Tibial nerve (tissue), 4 donors: ENCODE measurements around the gene EFNA3.

Experiments
- EP300 ChIP-seq, 2 donors: sonication (generic); formaldehyde crosslinking; IDR thresholded peaks; one replicate each; pipeline ENCODE4 v1.6.1; 2017; ENCODE audit warnings: antibody characterized with exemption in 2 of 2, mild to moderate bottlenecking in 1 of 2
- POLR2A ChIP-seq, 2 donors: fragments of 450-650 bp; IDR thresholded peaks; one replicate each; pipeline ENCODE4 v1.6.1; 2017; ENCODE audit warnings: antibody characterized with exemption in 2 of 2, mild to moderate bottlenecking in 2 of 2, moderate library complexity in 2 of 2
- TF ChIP-seq, protein P1 (sequence below), 5 experiments: fragments of 200-600 bp in 3 of 5; fragments of 450-650 bp in 2 of 5; sonication (generic) in 3 of 5; IDR thresholded peaks; one replicate each; pipeline ENCODE4 v1.5.1; 2016 to 2019; ENCODE audit warnings: antibody characterized with exemption in 5 of 5, mild to moderate bottlenecking in 3 of 5, moderate library complexity in 2 of 5

DNA sequence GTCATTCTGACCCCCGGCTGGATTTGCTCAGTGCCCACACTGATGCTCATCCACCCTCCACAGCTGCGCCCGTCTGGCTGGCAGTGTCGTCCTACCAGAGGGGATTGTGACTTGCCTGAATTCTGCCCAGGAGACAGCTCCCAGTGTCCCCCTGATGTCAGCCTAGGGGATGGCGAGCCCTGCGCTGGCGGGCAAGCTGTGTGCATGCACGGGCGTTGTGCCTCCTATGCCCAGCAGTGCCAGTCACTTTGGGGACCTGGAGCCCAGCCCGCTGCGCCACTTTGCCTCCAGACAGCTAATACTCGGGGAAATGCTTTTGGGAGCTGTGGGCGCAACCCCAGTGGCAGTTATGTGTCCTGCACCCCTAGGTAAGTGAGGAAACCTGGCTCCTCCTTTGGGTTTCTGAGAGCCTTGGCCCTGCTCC is 20.8 kb upstream of the EFNA3 start:
- TF ChIP-seq, protein P1, sequence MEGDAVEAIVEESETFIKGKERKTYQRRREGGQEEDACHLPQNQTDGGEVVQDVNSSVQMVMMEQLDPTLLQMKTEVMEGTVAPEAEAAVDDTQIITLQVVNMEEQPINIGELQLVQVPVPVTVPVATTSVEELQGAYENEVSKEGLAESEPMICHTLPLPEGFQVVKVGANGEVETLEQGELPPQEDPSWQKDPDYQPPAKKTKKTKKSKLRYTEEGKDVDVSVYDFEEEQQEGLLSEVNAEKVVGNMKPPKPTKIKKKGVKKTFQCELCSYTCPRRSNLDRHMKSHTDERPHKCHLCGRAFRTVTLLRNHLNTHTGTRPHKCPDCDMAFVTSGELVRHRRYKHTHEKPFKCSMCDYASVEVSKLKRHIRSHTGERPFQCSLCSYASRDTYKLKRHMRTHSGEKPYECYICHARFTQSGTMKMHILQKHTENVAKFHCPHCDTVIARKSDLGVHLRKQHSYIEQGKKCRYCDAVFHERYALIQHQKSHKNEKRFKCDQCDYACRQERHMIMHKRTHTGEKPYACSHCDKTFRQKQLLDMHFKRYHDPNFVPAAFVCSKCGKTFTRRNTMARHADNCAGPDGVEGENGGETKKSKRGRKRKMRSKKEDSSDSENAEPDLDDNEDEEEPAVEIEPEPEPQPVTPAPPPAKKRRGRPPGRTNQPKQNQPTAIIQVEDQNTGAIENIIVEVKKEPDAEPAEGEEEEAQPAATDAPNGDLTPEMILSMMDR (IDR thresholded peaks at IDR 0.05): no peak
- TF ChIP-seq POLR2A (IDR thresholded peaks at IDR 0.05) (no peak), EP300 (IDR thresholded peaks at IDR 0.05) (no peak)
